Adipocyte (in vitro differentiated cells): Measurements from ENCODE around the gene COA8.

ENCODE experiments used
- DNase-seq: peaks from one replicate; pipeline ENCODE4 v3.0.0-alpha.2; 2015; ENCODE audit warnings: low read depth
- H3K27me3 ChIP-seq: replicated peaks from 2 replicates; pipeline ENCODE4 v1.7.0; 2013; ENCODE audit warnings: mild to moderate bottlenecking, low read length, moderate library complexity; ENCODE audit not compliant: control insufficient read depth, insufficient read depth
- H3K36me3 ChIP-seq: 2 replicates; pipeline ENCODE4 v1.7.0; 2013; ENCODE audit warnings: low read length, mild to moderate bottlenecking, moderate library complexity; ENCODE audit not compliant: control insufficient read depth, insufficient read depth, severe bottlenecking
- H3K4me1 ChIP-seq: 2 replicates; pipeline ENCODE4 v1.7.0; 2013; ENCODE audit warnings: mild to moderate bottlenecking, low read length, moderate library complexity; ENCODE audit not compliant: control insufficient read depth, insufficient read depth
- H3K4me3 ChIP-seq: 2 replicates; pipeline ENCODE4 v1.7.0; 2013; ENCODE audit warnings: mild to moderate bottlenecking, low read length, moderate library complexity
- H3K9ac ChIP-seq: 2 replicates; pipeline ENCODE4 v1.7.0; 2013; ENCODE audit warnings: mild to moderate bottlenecking, low read length, moderate library complexity
- H3K9me3 ChIP-seq: 2 replicates; pipeline ENCODE4 v1.7.0; 2013; ENCODE audit warnings: mild to moderate bottlenecking, low read length, moderate library complexity; ENCODE audit not compliant: control insufficient read depth

The COA8 gene

DNA sequence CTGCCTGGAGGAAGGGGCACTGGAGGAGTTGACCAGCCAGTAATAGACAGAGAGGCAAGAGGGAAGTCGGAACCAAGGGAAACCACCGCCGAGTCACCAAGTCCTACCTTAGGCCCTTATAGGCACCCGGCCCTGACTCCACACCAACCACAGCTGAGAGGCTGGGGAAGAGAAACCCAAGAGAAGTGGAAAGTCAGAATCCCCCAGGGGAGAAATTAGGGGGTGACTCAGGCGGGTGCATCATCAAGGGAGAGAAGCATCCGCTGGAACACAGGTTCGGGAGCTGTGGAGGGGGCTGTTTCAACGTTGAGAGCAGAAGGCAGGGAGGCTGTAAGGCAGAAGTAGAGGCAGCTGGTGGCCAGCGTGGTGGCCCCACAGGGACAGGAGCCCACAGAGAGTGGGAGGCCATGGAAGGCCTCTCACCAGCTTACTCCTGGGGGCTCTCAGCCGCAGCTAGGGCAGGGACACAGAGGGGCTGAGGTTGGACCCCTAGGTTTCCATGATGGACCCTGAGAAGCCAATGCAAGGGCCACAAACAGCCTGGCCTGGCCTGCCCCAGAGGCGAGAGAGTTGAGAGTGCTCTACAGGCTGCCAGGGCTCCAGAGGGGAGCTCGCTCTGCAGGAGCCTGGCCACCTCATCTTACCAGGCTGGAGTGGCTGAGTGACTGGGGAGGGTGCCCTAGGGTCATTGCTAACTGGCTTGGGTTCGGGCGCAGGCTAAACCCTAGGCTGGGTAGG lies 35.2 kb upstream of the COA8 start:
- Histone ChIP-seq H3K36me3 (peaks cover 5% of the 10 kb centered on the region), H3K4me1 (peaks cover 41% of the 10 kb centered on the region), H3K4me3 (peak overlapping the region; percentile 85), H3K9ac (peak overlapping the region; percentile 92), H3K9me3 (no peaks in the 10 kb centered on the region), H3K27me3 (no peaks in the 10 kb centered on the region)
- no peak for DNase-seq

- Histone ChIP-seq H3K36me3 (peaks cover 5% of the 10 kb centered on the region), H3K27me3 (no peaks in the 10 kb centered on the region), H3K9ac (peak overlapping the region; percentile 92), H3K9me3 (no peaks in the 10 kb centered on the region), H3K4me3 (peak overlapping the region; percentile 85), H3K4me1 (peaks cover 38% of the 10 kb centered on the region)
- peak; percentile 23 for DNase-seq
Observed at GRCh38 chr14:103528146-103528586, 34.6 kb upstream of the COA8 start.

GRCh38 chr14:103528587-103529382 lies 34.0 kb upstream of the COA8 start, which contains the start of gene TRMT61A:
Gene TRMT61A, plus strand, starts transcription at chr14:103529196. Its CDS starts 783 bp downstream, at chr14:103529979.
- Histone ChIP-seq H3K27me3 (no peaks in the 10 kb centered on the region), H3K4me1 (peaks cover 36% of the 10 kb centered on the region), H3K36me3 (peaks cover 5% of the 10 kb centered on the region), H3K4me3 (peak within 1 kb of the TSS; percentile 99), H3K9me3 (no peaks in the 10 kb centered on the region), H3K9ac (peak within 1 kb of the TSS; percentile 97)
- DNase-seq = peak; percentile 96

DNA sequence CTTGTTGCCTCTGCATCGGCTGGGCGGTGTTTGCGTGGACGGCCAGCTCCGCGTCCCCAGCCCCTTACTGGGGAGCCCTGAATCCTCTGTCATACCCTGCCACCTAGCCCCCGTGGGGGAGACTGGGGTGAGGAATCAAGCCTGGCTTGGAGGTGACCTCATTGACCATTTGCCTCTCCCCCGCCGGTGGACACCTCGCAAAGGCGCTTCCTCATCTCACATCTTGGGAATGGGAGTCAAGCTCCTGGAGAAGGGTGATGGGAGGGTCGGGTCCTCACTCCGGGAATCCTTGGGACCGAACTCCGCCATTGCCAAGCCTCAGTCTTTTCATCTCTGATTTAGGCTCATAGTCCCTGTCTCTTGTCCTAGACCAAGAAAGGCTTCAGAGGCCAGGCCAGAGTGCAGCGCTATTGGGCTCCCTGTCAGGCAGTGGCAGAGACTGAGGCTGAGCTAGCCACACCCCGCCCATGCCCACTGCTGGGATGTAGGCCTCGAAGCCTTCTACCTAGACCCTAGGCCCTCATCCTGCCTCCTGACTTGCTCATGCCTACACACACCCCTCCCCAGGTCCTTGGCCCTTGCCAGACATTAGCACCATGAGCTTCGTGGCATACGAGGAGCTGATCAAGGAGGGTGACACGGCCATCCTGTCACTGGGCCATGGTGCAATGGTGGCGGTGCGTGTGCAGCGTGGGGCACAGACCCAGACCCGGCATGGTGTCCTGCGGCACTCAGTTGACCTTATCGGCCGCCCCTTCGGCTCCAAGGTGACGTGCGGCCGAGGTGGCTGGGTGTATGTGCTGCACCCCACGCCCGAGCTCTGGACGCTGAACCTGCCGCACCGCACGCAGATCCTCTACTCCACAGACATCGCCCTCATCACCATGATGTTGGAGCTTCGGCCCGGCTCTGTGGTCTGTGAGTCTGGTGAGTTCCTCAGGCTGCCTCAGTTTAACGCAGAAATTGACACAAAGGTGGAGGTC lies 33.1 kb upstream of the COA8 start:
- H3K4me3 ChIP-seq = peak overlapping the region; percentile 99
- no peak for DNase-seq
- H3K36me3 ChIP-seq = peaks cover 5% of the 10 kb centered on the region
- H3K9me3 ChIP-seq = no peaks in the 10 kb centered on the region
- peaks cover 39% of the 10 kb centered on the region for H3K4me1 ChIP-seq
- peak overlapping the region; percentile 97 for H3K9ac ChIP-seq
- H3K27me3 ChIP-seq = no peaks in the 10 kb centered on the region

GRCh38 chr14:103530390-103530789 lies 32.4 kb upstream of the COA8 start:
- peak; percentile 30 for DNase-seq
- no peaks in the 10 kb centered on the region for H3K9me3 ChIP-seq
- no peaks in the 10 kb centered on the region for H3K27me3 ChIP-seq
- peak overlapping the region; percentile 97 for H3K9ac ChIP-seq
- peaks cover 5% of the 10 kb centered on the region for H3K36me3 ChIP-seq
- H3K4me3 ChIP-seq = peak overlapping the region; percentile 99
- H3K4me1 ChIP-seq = peaks cover 44% of the 10 kb centered on the region

DNA sequence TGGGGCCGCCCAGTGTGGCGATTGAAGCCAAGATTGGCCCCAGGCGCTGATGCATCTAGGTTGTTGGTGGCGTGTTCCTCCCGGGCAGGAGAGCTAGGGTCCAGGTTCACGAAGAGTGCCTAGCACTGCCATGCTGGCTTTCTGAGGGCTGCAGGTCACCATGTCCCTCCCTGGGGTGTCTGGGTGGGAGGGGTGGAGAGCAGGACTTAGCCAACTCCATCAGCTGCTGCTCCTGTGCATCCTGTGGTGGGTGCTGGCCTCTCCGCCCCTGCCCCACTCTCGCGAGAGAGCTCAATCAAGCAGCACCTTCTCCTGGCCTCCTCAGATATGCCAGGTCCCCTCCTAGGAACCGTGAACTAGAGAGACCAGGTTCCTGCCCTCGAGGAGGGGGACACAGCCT lies 31.9 kb upstream of the COA8 start:
- Histone ChIP-seq H3K27me3 (no peaks in the 10 kb centered on the region), H3K36me3 (peaks cover 5% of the 10 kb centered on the region), H3K9ac (no peak overlapping the region), H3K4me3 (no peak overlapping the region), H3K9me3 (no peaks in the 10 kb centered on the region), H3K4me1 (peaks cover 44% of the 10 kb centered on the region)
- no peak for DNase-seq

- H3K9me3 ChIP-seq = no peaks in the 10 kb centered on the region
- DNase-seq = no peak
- no peaks in the 10 kb centered on the region for H3K27me3 ChIP-seq
- H3K4me1 ChIP-seq = peaks cover 44% of the 10 kb centered on the region
- H3K4me3 ChIP-seq = no peak overlapping the region
- H3K36me3 ChIP-seq = peaks cover 5% of the 10 kb centered on the region
- H3K9ac ChIP-seq = no peak overlapping the region
Observed at GRCh38 chr14:103531421-103532215, 31.1 kb upstream of the COA8 start.

DNA sequence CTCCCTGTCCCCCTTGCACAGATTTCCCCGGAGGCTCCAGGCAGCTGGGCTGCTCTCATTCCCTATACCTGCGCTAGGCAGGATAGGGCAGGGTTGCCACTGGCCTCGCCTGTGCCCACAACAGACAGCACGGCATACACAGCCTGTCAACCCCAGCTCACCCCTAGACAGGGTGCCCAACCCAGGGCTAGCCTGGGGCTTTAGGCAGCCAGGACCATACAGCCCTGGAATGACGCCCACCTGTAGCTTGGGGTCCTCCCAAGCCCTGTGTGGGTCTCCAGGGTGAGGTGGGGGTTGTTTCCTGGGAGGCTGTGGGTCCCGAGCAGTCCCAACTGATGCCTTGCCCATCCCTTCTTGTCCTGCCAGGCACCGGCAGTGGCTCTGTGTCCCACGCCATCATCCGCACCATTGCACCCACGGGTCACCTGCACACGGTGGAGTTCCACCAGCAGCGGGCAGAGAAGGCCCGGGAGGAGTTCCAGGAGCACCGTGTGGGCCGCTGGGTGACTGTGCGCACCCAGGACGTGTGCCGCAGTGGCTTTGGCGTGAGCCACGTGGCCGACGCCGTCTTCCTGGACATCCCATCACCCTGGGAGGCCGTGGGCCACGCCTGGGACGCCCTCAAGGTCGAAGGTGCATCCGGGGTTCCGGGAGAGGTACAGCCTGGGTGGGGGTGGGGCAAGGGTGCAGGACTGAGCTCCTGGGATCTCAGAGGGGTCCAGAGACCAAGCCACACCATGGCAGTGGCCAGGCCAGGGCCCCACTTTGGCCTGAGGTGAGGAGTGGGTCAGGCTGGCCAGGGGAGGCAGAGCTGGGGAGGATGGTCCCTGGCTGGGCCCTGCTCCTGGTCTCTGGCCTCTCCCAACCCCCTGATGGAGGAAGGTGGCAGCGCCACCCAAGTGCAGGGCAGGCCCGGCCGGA lies 30.3 kb upstream of the COA8 start:
- no peak overlapping the region for H3K4me3 ChIP-seq
- DNase-seq = no peak
- no peaks in the 10 kb centered on the region for H3K27me3 ChIP-seq
- no peak overlapping the region for H3K9ac ChIP-seq
- H3K4me1 ChIP-seq = peaks cover 44% of the 10 kb centered on the region
- H3K36me3 ChIP-seq = peaks cover 5% of the 10 kb centered on the region
- no peaks in the 10 kb centered on the region for H3K9me3 ChIP-seq

DNA sequence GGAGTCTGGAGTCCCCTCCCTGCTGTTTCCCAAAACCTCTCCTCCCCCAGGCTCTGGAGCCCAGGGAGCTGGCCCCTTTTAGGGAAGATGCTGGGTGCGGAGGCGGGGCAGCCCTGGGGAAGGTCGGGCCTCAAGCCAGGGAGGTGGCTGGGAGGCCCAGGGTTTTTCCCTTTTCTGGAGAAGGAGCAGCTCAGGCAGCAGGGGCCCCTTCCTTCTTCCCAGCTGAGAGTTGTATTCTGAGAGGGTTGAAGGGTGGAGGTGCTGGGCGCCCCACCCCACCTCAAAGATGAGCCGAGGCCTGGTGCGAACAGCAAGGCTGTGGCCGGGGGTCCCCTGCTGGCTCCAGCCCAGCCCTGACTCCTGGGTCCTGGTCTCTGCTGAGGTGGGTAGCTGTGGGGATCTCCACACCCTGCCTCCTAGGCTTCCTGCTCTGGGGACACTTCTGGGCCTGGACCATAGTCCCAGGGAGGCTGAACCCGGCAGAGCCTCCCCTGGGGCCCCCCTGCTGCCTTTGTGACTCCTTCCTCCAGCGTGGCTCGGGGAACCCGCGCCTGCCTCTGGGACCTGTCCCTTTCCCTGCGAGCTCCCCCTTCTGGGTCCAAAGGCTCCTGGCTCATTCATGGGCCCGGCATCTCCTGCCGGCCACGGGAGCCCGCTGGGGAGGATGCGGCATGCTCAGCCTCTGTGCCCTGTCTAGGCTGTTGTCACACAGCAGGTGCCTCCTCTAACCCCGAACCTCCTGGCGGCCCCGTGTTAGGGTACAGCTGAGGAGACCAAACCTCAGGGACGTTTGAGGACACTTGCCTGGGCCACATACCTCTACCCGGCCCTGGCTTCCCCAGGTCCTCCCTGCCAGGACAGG lies 29.4 kb upstream of the COA8 start:
- H3K27me3 ChIP-seq = no peaks in the 10 kb centered on the region
- no peak overlapping the region for H3K4me3 ChIP-seq
- H3K36me3 ChIP-seq = peaks cover 5% of the 10 kb centered on the region
- DNase-seq = no peak
- no peak overlapping the region for H3K9ac ChIP-seq
- no peaks in the 10 kb centered on the region for H3K9me3 ChIP-seq
- peaks cover 44% of the 10 kb centered on the region for H3K4me1 ChIP-seq
